Measurements from ENCODE around the gene KANSL1.

GRCh38 chr17:46216682-46217081 is 23.5 kb upstream of the KANSL1 start:
- TF ChIP-seq CTCF (conservative IDR thresholded peaks at IDR 0.05) (no peak), EZH2 (IDR thresholded peaks at IDR 0.05; ENCODE audit: low read depth) (no peak)

All from PC-9 (cell line).